Left lung (tissue), 10 donors: ENCODE results near the gene SERPINE1. TPM values are rescaled to one million over a fixed set of nuclear protein-coding genes. Genes with fewer than 3 reads are reported as not detected.
"Not testable (repeated sequence)": the region's sequence is repeated elsewhere in the genome, so short reads cannot be mapped to it uniquely, and the experiment has no call there.

Experiments
- ATAC-seq: fragments of 200-7000 bp; cut with Tn5 transposase; one replicate; pipeline ENCODE4 v1.9.1; 2020; ENCODE audit warnings: moderate library complexity
- DNase-seq, 4 donors: peaks; one replicate each; pipeline ENCODE4 v3.0.0-alpha.2; 2013 to 2020
- H3K27ac ChIP-seq, 2 donors: fragments of 200-600 bp; sonication (generic) in 1 of 2; one replicate each; pipeline versions ENCODE4 v1.5.0 to v1.8.0; 2020 to 2021
- H3K27me3 ChIP-seq, 2 donors: fragments of 200-600 bp; sonication (generic) in 1 of 2; one replicate each; pipeline versions ENCODE4 v1.5.0 to v1.8.0; 2020 to 2021
- H3K36me3 ChIP-seq, 2 donors: fragments of 200-600 bp; sonication (generic) in 1 of 2; one replicate each; pipeline versions ENCODE4 v1.5.0 to v1.8.0; 2020 to 2021
- H3K4me1 ChIP-seq, 2 donors: fragments of 200-600 bp; one replicate each; pipeline ENCODE4 v1.8.0; 2021
- H3K4me3 ChIP-seq, 2 donors: fragments of 200-600 bp; sonication (generic) in 1 of 2; one replicate each; pipeline versions ENCODE4 v1.5.0 to v1.8.0; 2020 to 2021; ENCODE audit warnings: mild to moderate bottlenecking in 1 of 2
- H3K9me3 ChIP-seq, 2 donors: fragments of 200-600 bp; sonication (generic) in 1 of 2; one replicate each; pipeline versions ENCODE4 v1.5.0 to v1.8.0; 2020 to 2021
- intact Hi-C, 2 donors: fragments of 100-400 bp; cut with DNase I; formaldehyde crosslinking; loops; one replicate each; pipeline versions ENCODE4 v1.11.2 to v1.14.2; 2022
- polyA plus RNA-seq, 6 donors: library from polyadenylated mRNA; unstranded; fragments of 120-200 nt; gene quantifications; one replicate each; pipeline ENCODE4 v1.2.1, GENCODE V29; 2013; ENCODE audit not compliant: insufficient read length in 6 of 6
- total RNA-seq, 2 donors: library from RNA; stranded (reverse); fragmentation: NEBNext Ultra II Directional; extraction: Animal tissue kit (Norgen Biotek cat#: 25700); gene quantifications; one replicate each; pipeline ENCODE4 v1.2.1, GENCODE V29; 2021
- TF ChIP-seq, protein P1 (sequence below), 2 donors: fragments of 200-600 bp; sonication (generic) in 1 of 2; IDR thresholded peaks; one replicate each; pipeline versions ENCODE4 v1.5.0 to v1.8.0; 2021; ENCODE audit warnings: antibody characterized with exemption in 2 of 2
- donor health status: DM: no; HTN: yes; CAD: no.
- donor health status: DM: no; HTN: no; CAD: no.

SERPINE1 gene
- total and polyA plus RNA-seq, 8 donors: 2.5 to 80.5 (median 3.9) TPM

DNA sequence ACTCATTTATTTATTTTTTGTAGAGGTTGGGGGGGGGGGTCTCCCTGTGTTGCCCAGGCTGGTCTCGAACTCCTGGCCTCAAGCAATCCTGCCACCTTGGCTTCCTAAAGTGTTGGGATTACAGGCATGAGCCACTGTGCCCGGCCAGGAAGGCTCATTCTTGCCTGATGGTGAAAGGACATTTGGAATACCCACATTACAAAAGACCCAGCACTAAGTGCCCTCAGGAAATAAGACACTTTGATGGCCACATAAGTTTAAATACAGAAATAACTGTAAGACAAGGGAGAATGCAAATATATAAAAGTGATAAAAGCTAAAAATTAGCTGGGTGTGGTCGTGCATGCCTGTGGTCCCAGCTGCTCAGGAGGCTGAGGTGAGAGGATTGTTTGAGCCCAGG, 8.0 kb upstream of the SERPINE1 start:
- no peak overlapping the region for H3K4me3 ChIP-seq
- DNase-seq (peak in 1 of 4 donors; percentile 1), ATAC-seq (no peak)
- intact Hi-C loops: no loop called here
- no peaks in the 10 kb centered on the region for H3K9me3 ChIP-seq
- peaks cover 5 to 39% of the 10 kb centered on the region in 2 donors for H3K4me1 ChIP-seq
- TF ChIP-seq, protein P1, sequence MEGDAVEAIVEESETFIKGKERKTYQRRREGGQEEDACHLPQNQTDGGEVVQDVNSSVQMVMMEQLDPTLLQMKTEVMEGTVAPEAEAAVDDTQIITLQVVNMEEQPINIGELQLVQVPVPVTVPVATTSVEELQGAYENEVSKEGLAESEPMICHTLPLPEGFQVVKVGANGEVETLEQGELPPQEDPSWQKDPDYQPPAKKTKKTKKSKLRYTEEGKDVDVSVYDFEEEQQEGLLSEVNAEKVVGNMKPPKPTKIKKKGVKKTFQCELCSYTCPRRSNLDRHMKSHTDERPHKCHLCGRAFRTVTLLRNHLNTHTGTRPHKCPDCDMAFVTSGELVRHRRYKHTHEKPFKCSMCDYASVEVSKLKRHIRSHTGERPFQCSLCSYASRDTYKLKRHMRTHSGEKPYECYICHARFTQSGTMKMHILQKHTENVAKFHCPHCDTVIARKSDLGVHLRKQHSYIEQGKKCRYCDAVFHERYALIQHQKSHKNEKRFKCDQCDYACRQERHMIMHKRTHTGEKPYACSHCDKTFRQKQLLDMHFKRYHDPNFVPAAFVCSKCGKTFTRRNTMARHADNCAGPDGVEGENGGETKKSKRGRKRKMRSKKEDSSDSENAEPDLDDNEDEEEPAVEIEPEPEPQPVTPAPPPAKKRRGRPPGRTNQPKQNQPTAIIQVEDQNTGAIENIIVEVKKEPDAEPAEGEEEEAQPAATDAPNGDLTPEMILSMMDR (IDR thresholded peaks at IDR 0.05): no peak
- no peaks in the 10 kb centered on the region for H3K36me3 ChIP-seq
- peaks cover 0 to 18% of the 10 kb centered on the region in 2 donors for H3K27me3 ChIP-seq
- no peak overlapping the region for H3K27ac ChIP-seq

DNA sequence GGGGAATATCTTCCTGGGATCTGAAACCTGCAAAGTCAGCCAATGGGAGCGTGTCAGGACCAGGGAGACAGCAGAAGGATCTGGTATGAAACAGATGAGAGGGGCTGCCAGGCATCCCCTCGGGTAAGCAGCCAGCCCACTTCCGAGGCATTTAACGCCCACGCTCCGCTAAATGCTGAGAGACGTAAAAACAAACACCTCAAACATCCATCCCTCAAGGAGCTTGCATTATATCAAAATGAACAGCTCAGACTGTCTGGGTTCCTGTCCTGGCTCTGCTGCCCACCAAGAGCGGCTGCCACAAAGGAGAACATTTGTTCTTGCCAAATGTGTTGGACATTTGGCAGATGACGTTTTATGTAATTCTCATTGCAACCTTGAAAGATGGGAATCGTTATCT, 7.0 kb upstream of the SERPINE1 start:
- TF ChIP-seq, protein P1 (IDR thresholded peaks at IDR 0.05): no peak
- no peak for DNase-seq
- Histone ChIP-seq H3K4me1 (peaks cover 8 to 48% of the 10 kb centered on the region in 2 donors), H3K36me3 (no peaks in the 10 kb centered on the region), H3K4me3 (no peak overlapping the region), H3K9me3 (no peaks in the 10 kb centered on the region), H3K27me3 (peaks cover 0 to 27% of the 10 kb centered on the region in 2 donors), H3K27ac (no peak overlapping the region)
- intact Hi-C loops: no loop called here
- no peak for ATAC-seq

DNA sequence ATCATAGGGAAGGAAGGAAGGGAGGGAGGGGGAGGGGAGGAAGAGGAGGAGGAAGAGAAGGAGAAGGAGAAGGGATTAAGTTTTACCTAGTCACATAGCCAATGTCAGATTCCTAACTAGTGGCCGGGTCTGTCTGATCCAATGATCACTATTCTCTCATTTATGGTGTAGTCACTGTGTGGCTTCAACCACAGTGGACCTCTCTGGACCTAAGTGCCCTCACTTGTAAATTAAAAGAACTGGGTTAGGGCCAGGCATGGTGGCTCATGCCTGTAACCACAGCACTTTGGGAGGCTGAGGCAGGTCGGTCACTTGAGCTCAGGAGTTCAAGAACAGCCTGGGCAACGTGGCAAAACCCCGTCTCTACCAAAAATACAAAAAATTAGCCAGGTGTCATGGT, 6.6 kb upstream of the SERPINE1 start:
- TF ChIP-seq, protein P1 (IDR thresholded peaks at IDR 0.05): no peak
- Histone ChIP-seq H3K27me3 (peaks cover 0 to 31% of the 10 kb centered on the region in 2 donors), H3K4me3 (no peak overlapping the region), H3K4me1 (peaks cover 8 to 52% of the 10 kb centered on the region in 2 donors), H3K27ac (no peak overlapping the region), H3K36me3 (no peaks in the 10 kb centered on the region), H3K9me3 (no peaks in the 10 kb centered on the region)
- ATAC-seq (no peak), DNase-seq (no peak)
- intact Hi-C loops: no loop called here

DNA sequence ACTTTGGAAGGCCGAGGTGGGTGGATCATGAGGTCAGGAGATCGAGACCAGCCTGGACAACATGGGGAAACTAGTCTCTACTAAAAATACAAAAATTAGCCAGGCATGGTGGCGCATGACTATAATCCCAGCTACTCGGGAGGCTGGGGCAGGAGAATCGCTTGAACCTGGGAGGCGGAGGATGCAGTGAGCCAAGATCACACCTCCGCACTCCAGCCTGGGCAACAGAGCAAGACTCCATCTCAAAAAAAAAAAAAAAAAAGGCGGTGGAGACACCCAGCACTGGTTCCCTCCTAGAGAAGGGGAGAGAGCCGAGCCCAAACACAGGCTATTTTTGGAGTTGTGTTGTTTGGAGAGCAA, 5.3 kb upstream of the SERPINE1 start:
- peaks cover 0 to 44% of the 10 kb centered on the region in 2 donors for H3K27me3 ChIP-seq
- intact Hi-C loops, H3K36me3 ChIP-seq, H3K4me3 ChIP-seq, H3K9me3 ChIP-seq, DNase-seq, ATAC-seq: not testable (repeated sequence)
- peak overlapping the region; percentile 74 to 84 for H3K27ac ChIP-seq
- peaks cover 15 to 65% of the 10 kb centered on the region in 2 donors for H3K4me1 ChIP-seq

DNA sequence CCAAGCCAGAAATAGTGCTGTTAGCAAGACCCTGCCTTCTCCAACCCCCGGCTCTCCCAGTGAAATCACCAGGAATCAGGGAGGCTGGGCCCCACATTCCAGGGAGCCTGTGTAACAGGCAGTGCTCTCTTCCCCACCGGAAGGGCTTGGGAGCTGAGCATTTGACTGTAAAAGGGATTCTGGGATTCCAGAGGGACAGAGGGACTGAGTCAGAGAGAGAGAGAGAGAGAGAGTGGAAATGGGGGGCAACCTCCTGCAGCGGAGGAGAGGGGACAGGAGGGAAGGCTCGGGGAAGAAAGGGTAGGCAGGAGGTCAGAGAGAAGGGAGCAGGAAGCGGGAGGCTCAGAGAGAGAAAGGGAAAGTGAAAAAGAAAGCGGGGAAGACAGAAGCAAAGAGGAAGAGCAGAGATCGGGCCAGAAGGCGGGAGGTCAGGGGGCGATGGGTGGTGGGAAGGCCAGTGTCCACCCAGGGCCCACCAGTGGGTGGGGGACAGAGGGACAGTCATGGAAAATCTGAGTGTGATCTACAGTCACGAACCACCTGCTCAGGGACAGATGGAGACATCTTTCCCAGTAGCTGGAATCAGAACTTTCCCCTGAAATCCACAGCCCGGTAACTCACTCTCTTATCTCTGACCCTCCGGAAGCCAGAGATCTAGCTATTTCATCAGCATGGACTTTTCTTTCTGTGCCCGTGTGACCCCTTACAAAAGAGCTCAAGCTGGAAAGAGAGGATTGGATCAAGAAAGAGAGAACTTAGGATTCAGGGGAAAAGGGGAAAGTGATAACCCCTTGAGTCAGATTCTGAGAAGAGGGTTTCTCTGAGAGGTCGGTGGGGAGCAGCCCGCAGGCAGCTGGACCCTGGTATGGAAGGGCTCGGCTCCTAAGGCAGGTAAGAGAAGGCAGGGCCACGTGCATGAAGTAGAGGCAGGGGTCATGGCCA, 4.6 kb upstream of the SERPINE1 start:
- Histone ChIP-seq H3K9me3 (no peaks in the 10 kb centered on the region), H3K27ac (peak overlapping the region; percentile 74 to 84), H3K36me3 (no peaks in the 10 kb centered on the region), H3K4me3 (peak overlapping the region; percentile 11 to 24), H3K4me1 (peaks cover 17 to 71% of the 10 kb centered on the region in 2 donors), H3K27me3 (peaks cover 0 to 51% of the 10 kb centered on the region in 2 donors)
- ATAC-seq: peak; percentile 57
- intact Hi-C loops: no loop called here
- TF ChIP-seq, protein P1 (IDR thresholded peaks at IDR 0.05): no peak
- DNase-seq: peak in 3 of 4 donors; percentile 70 to 88 (median 75)
